Urothelium cell line (cell line): ENCODE measurements around the gene PRKX.
"Not testable (repeated sequence)": the region's sequence is repeated elsewhere in the genome, so short reads cannot be mapped to it uniquely, and the experiment has no call there.

Source experiments
- DNase-seq: peaks from one replicate; pipeline ENCODE4 v3.0.0; 2011; ENCODE audit warnings: low spot score, mixed read lengths
- FAIRE-seq: peaks from 2 replicates; lab custom pipeline; 2011; peaks lifted over from hg19 to GRCh38; lab: Jason Lieb, UNC

Gene PRKX

GRCh38 chrX:3585719-3586118 is 127.7 kb downstream of the PRKX start:
- FAIRE-seq (no peak), DNase-seq (no peak)

- DNase-seq (no peak), FAIRE-seq (no peak)
Measured at GRCh38 chrX:3584415-3584996, 128.9 kb downstream of the PRKX start.

DNA sequence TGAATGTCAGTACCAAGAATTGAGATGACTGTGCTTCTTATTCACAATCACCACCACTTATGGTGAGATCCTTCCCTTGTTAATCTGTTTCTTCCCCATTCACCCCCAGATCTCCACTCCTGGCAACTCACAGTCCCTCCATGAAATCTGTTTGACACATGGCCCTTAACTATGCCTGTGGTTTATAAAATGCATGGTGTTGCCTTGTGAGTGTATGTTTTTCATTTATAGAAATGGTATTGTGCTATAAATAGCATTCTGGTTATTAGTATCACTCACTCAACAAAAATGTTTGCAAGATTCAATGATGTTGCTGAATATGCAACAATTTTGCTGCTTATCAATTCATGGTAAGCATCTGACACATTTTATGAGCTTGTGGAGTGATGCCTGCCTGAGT is 131.0 kb downstream of the PRKX start:
- FAIRE-seq, result no peak
- no peak for DNase-seq

DNA sequence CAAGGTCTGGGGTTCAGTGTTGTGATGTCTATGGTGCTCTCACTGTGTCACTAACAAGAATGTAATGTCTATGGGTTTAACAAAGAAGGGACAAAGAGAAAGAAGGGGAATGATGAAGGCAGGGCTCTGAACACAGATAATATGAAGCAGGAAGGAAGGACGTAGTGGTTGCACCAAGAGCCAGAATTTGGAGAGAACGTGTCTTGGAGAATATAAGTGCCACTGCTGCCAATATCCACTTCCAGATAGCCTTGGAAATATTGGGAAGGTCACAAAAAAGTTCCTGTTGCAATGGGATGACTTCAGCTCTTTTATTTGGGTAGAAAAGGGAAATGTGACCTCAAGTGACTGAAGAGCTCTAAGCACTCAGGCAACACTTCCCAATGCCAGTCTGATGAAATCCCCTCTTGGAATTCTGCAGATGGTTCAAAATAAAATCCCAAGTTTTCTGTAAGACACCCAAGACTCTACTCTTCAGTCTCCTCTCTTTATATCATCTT is 131.8 kb downstream of the PRKX start:
- DNase-seq, result no peak
- FAIRE-seq, result no peak

DNA sequence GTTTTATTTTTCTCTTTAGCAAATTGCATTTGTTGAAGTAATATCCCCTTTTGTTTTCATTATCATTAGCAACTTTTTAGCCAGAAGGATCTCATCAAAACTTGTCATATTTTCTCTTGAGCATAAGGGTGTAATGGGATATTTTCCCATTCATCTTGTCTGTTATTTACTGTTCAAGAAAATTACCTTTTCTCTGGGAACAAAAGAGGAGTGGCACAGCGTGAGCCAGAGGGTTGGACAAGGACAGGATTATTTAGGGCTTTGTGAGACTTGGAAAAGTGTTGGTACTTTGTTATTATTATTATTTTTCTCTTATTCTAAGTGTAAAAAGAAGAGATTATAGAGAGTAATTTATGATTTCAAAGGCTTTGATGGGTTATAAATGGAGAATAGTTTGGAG is 135.9 kb downstream of the PRKX start:
- FAIRE-seq (no peak), DNase-seq (no peak)

GRCh38 chrX:3576886-3577501 is 136.5 kb downstream of the PRKX start:
- FAIRE-seq, result no peak
- no peak for DNase-seq

DNA sequence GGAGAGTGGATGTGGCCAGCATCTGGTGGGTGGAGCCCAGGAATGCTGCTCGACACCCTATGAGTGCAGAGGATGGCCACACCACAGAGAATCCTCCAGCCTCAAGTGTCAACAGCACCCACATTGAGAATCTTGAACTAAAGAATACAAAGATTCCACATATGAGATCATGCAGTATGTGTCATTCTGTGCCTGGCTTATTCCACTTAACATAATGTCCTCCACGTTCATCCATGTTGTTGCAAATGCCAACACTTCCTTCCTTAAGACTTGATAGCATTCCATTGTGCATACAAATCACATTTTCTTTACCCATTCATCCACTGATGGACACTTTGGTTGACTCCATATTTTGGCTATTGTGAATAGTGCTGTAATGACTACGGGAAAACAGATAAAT is 145.8 kb downstream of the PRKX start:
- FAIRE-seq (no peak), DNase-seq (no peak)

DNA sequence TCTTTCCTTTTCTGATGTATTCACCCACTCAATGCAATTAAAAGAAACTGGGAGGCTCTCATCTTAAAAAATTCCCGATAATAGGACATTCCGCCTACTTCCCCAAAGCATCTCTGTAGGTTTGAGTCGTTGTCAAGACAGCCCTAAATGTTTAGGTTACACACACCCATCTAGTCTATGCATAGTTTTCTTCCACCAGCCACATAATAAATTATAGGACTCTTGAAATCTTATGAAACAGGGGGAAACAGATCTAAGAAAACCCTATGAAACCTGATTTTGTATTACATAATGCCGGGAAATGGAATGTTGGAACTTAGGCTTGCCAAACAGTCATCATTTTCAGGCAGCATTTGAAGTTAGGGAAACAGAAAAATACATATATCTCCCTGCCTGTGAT is 150.0 kb downstream of the PRKX start:
- DNase-seq, result no peak
- FAIRE-seq, result no peak

GRCh38 chrX:3560010-3560409 is 153.4 kb downstream of the PRKX start:
- DNase-seq, FAIRE-seq: not testable (repeated sequence)
